ENCODE data around the gene VPS45. TPM values are rescaled to one million over a fixed set of nuclear protein-coding genes. Genes with fewer than 3 reads are reported as not detected.

The VPS45 gene
- total RNA-seq, 4 donors from 2014 or later = 38.9 to 56.5 (median 44.9) TPM

DNA sequence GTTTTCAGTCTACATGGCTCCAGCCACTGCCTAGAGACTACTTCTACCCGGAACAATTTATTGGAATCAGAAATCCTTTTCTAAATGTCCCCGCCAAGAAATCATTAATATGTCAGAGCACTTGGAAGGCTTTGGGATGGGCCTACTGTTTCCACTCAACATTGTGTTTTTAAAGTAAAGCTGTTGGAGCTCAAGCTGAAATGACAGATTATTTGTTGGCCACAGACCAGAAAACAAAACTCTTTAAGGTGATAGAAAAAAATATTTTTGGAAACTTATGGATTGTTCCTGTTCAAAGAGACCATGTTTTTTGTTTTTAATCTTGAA lies 496 bp downstream of the VPS45 start:
- Histone ChIP-seq H3K27ac (replicated peaks in 1 of 4) (peak overlapping the region; percentile 92 to 98 (median 94)), H3K27me3 (no peaks in the 10 kb centered on the region), H3K9me3 (no peaks in the 10 kb centered on the region), H3K36me3 (peaks cover 4 to 25% (median 15%) of the 10 kb centered on the region in 4 donors), H3K4me3 (peak overlapping the region; percentile 68 to 76 (median 71)), H3K4me1 (peaks cover 16 to 54% (median 45%) of the 10 kb centered on the region in 4 donors)
- 3% methylated on average over 2 of the region's 2 CpGs for WGBS
- no peak for DNase-seq (ENCODE audit: extremely low spot score)
- TF ChIP-seq, protein P1, sequence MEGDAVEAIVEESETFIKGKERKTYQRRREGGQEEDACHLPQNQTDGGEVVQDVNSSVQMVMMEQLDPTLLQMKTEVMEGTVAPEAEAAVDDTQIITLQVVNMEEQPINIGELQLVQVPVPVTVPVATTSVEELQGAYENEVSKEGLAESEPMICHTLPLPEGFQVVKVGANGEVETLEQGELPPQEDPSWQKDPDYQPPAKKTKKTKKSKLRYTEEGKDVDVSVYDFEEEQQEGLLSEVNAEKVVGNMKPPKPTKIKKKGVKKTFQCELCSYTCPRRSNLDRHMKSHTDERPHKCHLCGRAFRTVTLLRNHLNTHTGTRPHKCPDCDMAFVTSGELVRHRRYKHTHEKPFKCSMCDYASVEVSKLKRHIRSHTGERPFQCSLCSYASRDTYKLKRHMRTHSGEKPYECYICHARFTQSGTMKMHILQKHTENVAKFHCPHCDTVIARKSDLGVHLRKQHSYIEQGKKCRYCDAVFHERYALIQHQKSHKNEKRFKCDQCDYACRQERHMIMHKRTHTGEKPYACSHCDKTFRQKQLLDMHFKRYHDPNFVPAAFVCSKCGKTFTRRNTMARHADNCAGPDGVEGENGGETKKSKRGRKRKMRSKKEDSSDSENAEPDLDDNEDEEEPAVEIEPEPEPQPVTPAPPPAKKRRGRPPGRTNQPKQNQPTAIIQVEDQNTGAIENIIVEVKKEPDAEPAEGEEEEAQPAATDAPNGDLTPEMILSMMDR (IDR thresholded peaks at IDR 0.05) = no peak
- no peak for TF ChIP-seq EP300 (IDR thresholded peaks at IDR 0.05)
- TF ChIP-seq POLR2A (IDR thresholded peaks at IDR 0.05; ENCODE audit: low read depth) = no peak
- TF ChIP-seq POLR2AphosphoS5 (IDR thresholded peaks at IDR 0.05) = no peak
- intact Hi-C loops (cut with DNase I) = no loop called here

DNA sequence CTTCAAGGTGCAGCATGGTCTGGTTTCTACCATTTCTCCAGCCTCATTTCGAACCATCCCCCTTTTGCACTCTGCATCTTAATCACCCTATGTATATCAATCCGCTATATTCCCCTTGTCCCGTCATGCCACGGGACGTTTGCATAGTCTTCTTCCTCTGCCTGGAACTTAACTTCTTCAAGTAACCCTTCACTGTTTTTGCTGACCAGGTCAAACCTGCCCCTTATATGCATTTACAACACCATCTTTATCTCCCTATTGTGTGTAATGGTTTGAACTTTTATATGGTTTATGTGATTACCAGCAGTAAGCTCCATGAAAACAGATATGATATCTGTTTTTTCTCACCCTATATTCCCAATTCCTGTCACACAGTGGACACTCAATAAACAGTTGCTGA lies 2.3 kb downstream of the VPS45 start:
- Histone ChIP-seq H3K9me3 (no peaks in the 10 kb centered on the region), H3K4me3 (no peak overlapping the region), H3K36me3 (peaks cover 4 to 36% (median 27%) of the 10 kb centered on the region in 4 donors), H3K27me3 (no peaks in the 10 kb centered on the region), H3K27ac (replicated peaks in 1 of 4) (no peak overlapping the region), H3K4me1 (peaks cover 15 to 50% (median 43%) of the 10 kb centered on the region in 4 donors)
- WGBS = 90% methylated on average over 5 of the region's 5 CpGs
- TF ChIP-seq POLR2AphosphoS5 (IDR thresholded peaks at IDR 0.05) = no peak
- TF ChIP-seq, protein P1 (IDR thresholded peaks at IDR 0.05) = no peak
- no peak for TF ChIP-seq POLR2A (IDR thresholded peaks at IDR 0.05; ENCODE audit: low read depth)
- TF ChIP-seq EP300 (IDR thresholded peaks at IDR 0.05) = no peak
- intact Hi-C loops (cut with DNase I) = loop anchor here (5.0 kb wide), 2 partner anchors 77 to 97 kb away; partner anchors contain the start of gene PLEKHO1
- no peak for DNase-seq (ENCODE audit: extremely low spot score)

DNA sequence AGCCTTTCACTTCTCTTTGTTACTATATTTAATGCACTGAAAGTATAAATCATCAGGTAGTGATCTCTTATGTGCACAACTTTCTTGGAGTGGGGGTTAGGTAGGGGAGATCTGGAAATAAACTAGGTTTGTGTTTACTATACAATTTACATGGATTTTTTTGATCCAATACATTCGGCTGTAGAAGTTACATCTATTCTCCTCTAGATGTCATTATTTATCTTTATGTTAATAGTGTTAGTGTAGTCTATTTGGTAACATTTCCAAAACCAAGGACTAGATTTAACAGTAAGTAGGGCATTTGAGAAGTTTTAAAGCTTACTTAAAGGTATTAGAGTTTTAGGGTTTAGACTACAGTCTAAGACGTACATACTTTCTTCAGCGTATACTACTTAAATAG lies 5.4 kb downstream of the VPS45 start:
- H3K36me3 ChIP-seq = peaks cover 13 to 62% (median 47%) of the 10 kb centered on the region in 4 donors

DNA sequence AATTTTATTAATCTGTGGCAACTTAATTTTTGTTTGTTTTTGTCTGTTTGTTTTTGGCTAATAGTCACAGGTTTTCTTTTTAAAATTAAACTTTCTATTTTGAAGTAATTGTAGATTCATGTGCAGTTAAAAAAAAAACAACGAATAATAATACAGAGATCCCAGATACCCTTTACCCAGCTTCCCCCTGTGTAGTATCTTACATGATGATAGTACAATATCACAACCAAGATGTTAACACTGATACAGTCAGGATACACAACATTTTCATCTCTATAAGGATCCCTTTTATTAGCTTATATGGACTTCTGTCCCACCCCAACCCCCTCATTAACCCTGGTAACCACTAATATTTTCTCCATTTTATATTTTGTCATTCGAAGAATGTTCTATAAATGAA lies 5.9 kb downstream of the VPS45 start:
- H3K9me3 ChIP-seq = no peaks in the 10 kb centered on the region
- peaks cover 6 to 27% (median 21%) of the 10 kb centered on the region in 4 donors for H3K4me1 ChIP-seq
- peaks cover 18 to 67% (median 53%) of the 10 kb centered on the region in 4 donors for H3K36me3 ChIP-seq
- 93% methylated on average over 2 of the region's 2 CpGs for WGBS
- no peak overlapping the region for H3K27ac ChIP-seq (replicated peaks in 1 of 4)
- no peak for TF ChIP-seq POLR2AphosphoS5 (IDR thresholded peaks at IDR 0.05)
- TF ChIP-seq, protein P1 (IDR thresholded peaks at IDR 0.05) = no peak
- TF ChIP-seq POLR2A (IDR thresholded peaks at IDR 0.05; ENCODE audit: low read depth) = no peak
- no peak for TF ChIP-seq EP300 (IDR thresholded peaks at IDR 0.05)
- H3K27me3 ChIP-seq = no peaks in the 10 kb centered on the region
- H3K4me3 ChIP-seq = no peak overlapping the region
- DNase-seq (ENCODE audit: extremely low spot score) = no peak
- intact Hi-C loops (cut with DNase I) = loop anchor here (5.0 kb wide), 2 partner anchors 74 to 94 kb away; partner anchors contain the start of gene PLEKHO1

More for the DNA sequence above, 5.4 kb downstream of the VPS45 start:
- H3K4me1 ChIP-seq = peaks cover 8 to 31% (median 25%) of the 10 kb centered on the region in 4 donors
- no peak for DNase-seq (ENCODE audit: extremely low spot score)
- no peak overlapping the region for H3K27ac ChIP-seq (replicated peaks in 1 of 4)
- WGBS = 56% methylated on average over 3 of the region's 3 CpGs
- H3K4me3 ChIP-seq = no peak overlapping the region
- no peaks in the 10 kb centered on the region for H3K9me3 ChIP-seq
- no peaks in the 10 kb centered on the region for H3K27me3 ChIP-seq
- intact Hi-C loops (cut with DNase I) = loop anchor here (5.0 kb wide), 2 partner anchors 74 to 94 kb away; partner anchors contain the start of gene PLEKHO1
- TF ChIP-seq POLR2A (IDR thresholded peaks at IDR 0.05; ENCODE audit: low read depth) (no peak), POLR2AphosphoS5 (IDR thresholded peaks at IDR 0.05) (no peak)
- TF ChIP-seq, protein P1 (IDR thresholded peaks at IDR 0.05) = peak; percentile 44 to 60 (median 51)

DNA sequence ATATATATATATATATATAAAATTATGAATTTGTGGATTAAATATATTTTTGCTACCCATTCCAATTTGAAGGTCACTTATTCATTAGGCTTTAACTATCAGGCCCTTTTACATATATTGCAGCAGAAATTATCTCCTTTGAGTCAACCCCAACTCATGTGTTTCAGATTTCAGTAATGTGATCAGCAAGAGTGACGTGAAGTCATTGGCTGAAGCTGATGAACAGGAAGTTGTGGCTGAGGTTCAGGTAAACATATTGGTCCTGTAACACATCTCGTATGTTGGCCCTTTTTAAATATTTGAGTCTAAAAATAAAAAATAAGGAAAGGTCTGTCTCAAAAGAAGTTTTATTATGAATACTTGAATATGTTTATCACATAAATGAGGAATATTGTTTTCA lies 8.5 kb downstream of the VPS45 start:
- no peak overlapping the region for H3K4me3 ChIP-seq
- 89% methylated on average over 2 of the region's 2 CpGs for WGBS
- TF ChIP-seq, protein P1 (IDR thresholded peaks at IDR 0.05) = no peak
- TF ChIP-seq POLR2AphosphoS5 (IDR thresholded peaks at IDR 0.05) = no peak
- no peak for TF ChIP-seq POLR2A (IDR thresholded peaks at IDR 0.05; ENCODE audit: low read depth)
- H3K36me3 ChIP-seq = peaks cover 22 to 83% (median 62%) of the 10 kb centered on the region in 4 donors
- intact Hi-C loops (cut with DNase I) = no loop called here
- peaks cover 0 to 6% (median 4%) of the 10 kb centered on the region in 4 donors for H3K4me1 ChIP-seq
- H3K9me3 ChIP-seq = no peaks in the 10 kb centered on the region
- H3K27ac ChIP-seq (replicated peaks in 1 of 4) = no peak overlapping the region
- no peaks in the 10 kb centered on the region for H3K27me3 ChIP-seq
- DNase-seq (ENCODE audit: extremely low spot score) = no peak
